ENCODE results near the gene WDR45. TPM values are rescaled to one million over a fixed set of nuclear protein-coding genes. Genes with fewer than 3 reads are reported as not detected.
A peak's percentile ranks its signal among the peaks of the same experiment; 100 is the strongest.

Gene WDR45
- total and polyA plus RNA-seq, 5 experiments from 2014 or later = 42.4 to 124 (median 57.2) TPM

DNA sequence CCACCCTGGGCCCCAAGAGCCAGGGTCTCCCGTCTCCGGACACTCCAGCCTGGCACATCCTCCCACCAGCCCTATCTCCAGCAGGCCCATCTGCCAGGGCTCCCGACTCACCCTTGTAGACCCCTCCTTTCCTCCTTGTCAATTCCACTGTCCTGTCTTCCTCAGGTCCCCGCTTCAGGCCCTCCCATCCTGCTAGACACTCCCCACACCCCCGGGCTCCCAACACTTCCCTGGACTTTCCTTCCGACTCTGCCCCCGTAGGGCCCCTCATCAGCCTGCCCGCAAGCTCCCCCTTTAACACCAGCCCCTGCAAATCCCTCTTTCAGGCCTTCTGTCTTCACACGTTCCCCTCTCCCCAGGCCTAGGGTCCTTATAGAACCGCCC, 7.0 kb downstream of the WDR45 start:
- Mint-ChIP-seq H3K27me3 (no peaks in the 10 kb centered on the region), H3K36me3 (peaks cover 0 to 14% (median 0%) of the 10 kb centered on the region in 3 donors), H3K9me3 (no peaks in the 10 kb centered on the region), H3K4me1 (peaks cover 9 to 23% (median 18%) of the 10 kb centered on the region in 4 donors), H3K4me3 (peak overlapping the region; percentile 80 to 91 (median 84)), H3K27ac (peak overlapping the region in 9 of 10 donors; percentile 53 to 97 (median 91))
- ATAC-seq (no peak), DNase-seq (no peak)
- POLR2A ChIA-PET = interaction anchor here (1.0 kb wide), 1 partner anchor 17 kb away, joined by 3 read pairs; no protein-coding TSS in a partner anchor

DNA sequence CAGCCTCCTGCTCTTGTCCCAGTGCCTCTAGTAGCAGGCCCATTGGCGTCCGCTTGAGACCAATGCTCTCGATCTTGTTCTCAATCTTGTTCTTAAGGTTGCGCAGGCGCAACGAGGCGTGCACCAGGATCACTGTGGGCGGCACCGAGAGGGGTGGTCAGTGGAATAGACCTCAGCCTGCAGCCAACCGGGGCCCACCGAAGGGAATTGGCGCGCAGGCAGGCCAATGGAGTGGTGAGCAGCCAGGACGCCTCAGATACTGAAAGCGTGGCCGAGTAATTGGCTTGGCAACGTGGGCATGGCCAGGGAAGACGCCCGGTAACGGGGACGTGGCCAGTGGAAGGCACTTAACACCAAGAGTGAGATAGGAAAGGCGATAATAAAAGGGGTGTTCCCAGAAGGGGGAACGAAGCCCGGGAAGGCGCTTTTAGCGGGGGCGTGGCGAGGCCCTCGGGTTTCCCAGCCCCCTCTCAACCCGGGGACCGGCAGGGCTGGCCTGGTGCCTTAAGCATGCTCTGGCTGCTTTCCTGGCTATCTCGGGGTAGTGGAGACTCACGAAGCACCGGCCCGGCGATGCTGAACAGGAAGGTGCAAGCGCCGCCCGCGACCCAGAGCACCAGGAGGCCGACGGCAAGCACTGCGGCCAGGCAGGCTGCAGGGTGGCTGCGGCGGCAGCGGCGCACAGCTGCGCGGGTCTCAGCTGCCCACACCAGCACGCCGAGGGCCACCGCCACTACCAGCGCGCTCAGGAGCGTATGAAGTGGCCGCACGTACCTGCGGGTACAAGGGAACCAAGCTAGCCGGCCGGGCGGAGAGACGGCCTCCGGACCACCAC, 7.6 kb downstream of the WDR45 start:
- POLR2A ChIA-PET = interaction anchor here (1.0 kb wide), 1 partner anchor 16 kb away, joined by 3 read pairs; no protein-coding TSS in a partner anchor
- H3K27me3 Mint-ChIP-seq = no peaks in the 10 kb centered on the region
- DNase-seq (no peak), ATAC-seq (no peak)
- H3K9me3 Mint-ChIP-seq = no peaks in the 10 kb centered on the region
- H3K36me3 Mint-ChIP-seq = peaks cover 0 to 14% (median 0%) of the 10 kb centered on the region in 3 donors
- peak overlapping the region in 4 of 10 donors; percentile 65 to 91 (median 78) for H3K27ac Mint-ChIP-seq
- peak overlapping the region in 6 of 10 donors; percentile 23 to 83 (median 54) for H3K4me3 Mint-ChIP-seq
- H3K4me1 Mint-ChIP-seq = peaks cover 9 to 23% (median 18%) of the 10 kb centered on the region in 4 donors

DNA sequence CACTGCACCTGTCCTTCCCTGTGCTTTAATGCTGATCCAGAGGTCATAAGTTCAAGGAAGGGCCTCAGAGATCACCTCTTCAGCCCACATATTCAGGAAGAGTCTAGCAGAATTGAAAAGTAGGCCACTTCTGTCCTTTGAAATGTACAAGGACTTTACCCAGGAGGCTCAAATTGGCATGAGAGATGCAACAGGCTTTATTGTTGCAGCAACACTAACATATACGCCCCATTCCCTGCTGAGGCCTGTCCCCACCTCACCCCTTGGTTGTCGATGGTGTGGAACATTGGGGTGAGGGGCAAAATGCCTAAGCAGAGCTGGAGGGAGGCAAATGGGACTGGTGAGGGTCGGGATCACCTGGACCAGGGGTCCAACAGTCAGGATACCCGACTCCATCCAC, 8.7 kb downstream of the WDR45 start:
- H3K36me3 Mint-ChIP-seq = peaks cover 0 to 13% (median 0%) of the 10 kb centered on the region in 3 donors
- ATAC-seq (no peak), DNase-seq (no peak)
- peak overlapping the region in 2 of 10 donors; percentile 11 to 20 for H3K4me3 Mint-ChIP-seq
- no peaks in the 10 kb centered on the region for H3K27me3 Mint-ChIP-seq
- H3K27ac Mint-ChIP-seq = peak overlapping the region in 6 of 10 donors; percentile 26 to 60 (median 52)
- no peaks in the 10 kb centered on the region for H3K9me3 Mint-ChIP-seq
- POLR2A ChIA-PET = interaction anchor here (0.5 kb wide), 1 partner anchor 9 kb away, joined by 4 read pairs; no protein-coding TSS in a partner anchor
- H3K4me1 Mint-ChIP-seq = peaks cover 9 to 23% (median 18%) of the 10 kb centered on the region in 4 donors

DNA sequence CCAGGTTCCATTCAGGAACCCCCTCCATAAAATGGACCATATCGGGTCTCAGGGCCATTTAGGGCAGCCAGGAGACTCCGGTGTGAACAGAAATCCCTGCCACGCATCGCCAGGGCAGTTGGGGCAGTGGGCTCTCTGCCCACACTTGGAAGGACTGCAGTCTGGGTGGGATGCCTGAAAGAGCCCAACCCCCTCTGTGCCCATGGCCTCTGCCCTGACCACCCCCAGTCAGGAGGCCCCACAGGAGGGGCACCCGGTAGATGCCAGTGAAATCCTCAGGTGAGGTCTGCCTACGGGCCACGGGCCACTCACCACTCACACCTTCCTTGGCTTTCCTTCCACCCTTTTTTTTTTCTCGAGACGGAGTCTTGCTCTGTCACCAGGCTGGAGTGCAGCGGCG, 10.6 kb downstream of the WDR45 start:
- Mint-ChIP-seq H3K36me3 (peaks cover 0 to 10% (median 0%) of the 10 kb centered on the region in 3 donors), H3K27me3 (no peaks in the 10 kb centered on the region)
- POLR2A ChIA-PET = interaction anchor here (1.0 kb wide), 1 partner anchor 9 kb away, joined by 3 read pairs; no protein-coding TSS in a partner anchor

DNA sequence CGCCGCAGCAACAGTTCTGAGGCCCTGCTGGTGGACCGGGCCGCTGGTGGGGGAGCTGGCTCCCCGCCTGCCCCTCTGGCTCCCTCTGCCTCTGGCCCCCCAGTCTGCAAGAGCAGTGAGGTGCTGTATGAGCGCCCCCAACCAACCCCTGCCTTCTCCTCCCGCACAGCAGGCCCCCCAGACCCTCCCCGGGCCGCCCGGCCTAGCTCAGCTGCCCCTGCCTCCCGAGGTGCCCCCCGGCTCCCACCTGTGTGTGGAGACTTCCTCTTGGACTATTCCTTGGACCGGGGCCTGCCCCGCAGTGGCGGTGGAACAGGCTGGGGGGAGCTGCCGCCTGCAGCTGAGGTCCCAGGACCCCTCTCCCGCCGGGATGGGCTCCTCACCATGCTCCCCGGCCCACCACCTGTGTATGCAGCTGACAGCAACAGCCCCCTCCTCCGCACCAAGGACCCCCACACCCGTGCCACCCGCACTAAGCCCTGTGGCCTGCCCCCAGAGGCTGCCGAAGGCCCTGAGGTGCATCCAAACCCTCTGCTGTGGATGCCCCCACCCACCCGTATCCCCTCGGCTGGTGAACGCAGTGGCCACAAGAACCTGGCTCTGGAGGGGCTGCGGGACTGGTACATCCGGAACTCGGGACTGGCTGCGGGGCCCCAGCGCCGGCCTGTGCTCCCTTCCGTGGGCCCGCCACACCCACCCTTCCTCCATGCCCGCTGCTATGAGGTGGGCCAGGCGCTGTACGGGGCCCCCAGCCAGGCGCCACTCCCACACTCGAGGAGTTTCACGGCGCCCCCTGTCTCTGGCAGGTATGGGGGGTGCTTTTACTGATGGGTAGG, 12.2 kb downstream of the WDR45 start:
- POLR2A ChIA-PET = no interaction called here
- ATAC-seq = no peak

More for the DNA sequence above, 10.6 kb downstream of the WDR45 start:
- Mint-ChIP-seq H3K4me1 (peaks cover 9 to 20% (median 15%) of the 10 kb centered on the region in 4 donors), H3K9me3 (peaks cover 0 to 2% (median 0%) of the 10 kb centered on the region in 9 donors), H3K27ac (peak overlapping the region in 3 of 10 donors; percentile 22 to 63 (median 59)), H3K4me3 (no peak overlapping the region)
- ATAC-seq (no peak), DNase-seq (no peak)

DNA sequence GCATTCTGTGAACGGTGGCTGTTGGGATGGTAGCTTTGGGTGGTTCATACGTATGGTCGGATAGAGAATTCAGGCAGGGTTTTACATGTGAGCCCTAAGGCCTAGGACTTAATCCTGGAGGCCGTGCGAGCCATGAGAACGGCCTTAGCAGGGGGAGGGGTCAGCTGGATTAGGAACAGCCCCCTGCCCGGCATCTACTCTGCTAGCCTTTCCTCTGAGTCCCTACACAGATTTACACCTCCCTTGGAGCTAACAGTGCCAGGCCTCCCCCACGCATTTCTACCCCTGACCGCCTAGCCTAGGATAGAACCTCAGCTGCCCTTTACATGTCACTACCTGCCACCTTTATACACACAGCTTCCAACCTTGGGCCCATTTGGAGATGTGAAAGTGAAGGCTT, 13.0 kb downstream of the WDR45 start:
- Mint-ChIP-seq H3K27me3 (no peaks in the 10 kb centered on the region), H3K4me3 (no peak overlapping the region), H3K27ac (no peak overlapping the region), H3K9me3 (peaks cover 0 to 2% (median 0%) of the 10 kb centered on the region in 9 donors), H3K4me1 (peaks cover 0 to 5% (median 1%) of the 10 kb centered on the region in 4 donors), H3K36me3 (peaks cover 0 to 17% (median 0%) of the 10 kb centered on the region in 3 donors)
- DNase-seq (no peak), ATAC-seq (no peak)
- POLR2A ChIA-PET = no interaction called here

More for the DNA sequence above, 12.2 kb downstream of the WDR45 start:
- H3K9me3 Mint-ChIP-seq = peaks cover 0 to 2% (median 0%) of the 10 kb centered on the region in 9 donors
- H3K27me3 Mint-ChIP-seq = no peaks in the 10 kb centered on the region
- H3K36me3 Mint-ChIP-seq = peaks cover 0 to 13% (median 0%) of the 10 kb centered on the region in 3 donors
- H3K4me3 Mint-ChIP-seq = no peak overlapping the region
- no peak for DNase-seq
- H3K4me1 Mint-ChIP-seq = peaks cover 0 to 8% (median 4%) of the 10 kb centered on the region in 4 donors
- peak overlapping the region in 1 of 10 donors; percentile 65 for H3K27ac Mint-ChIP-seq

DNA sequence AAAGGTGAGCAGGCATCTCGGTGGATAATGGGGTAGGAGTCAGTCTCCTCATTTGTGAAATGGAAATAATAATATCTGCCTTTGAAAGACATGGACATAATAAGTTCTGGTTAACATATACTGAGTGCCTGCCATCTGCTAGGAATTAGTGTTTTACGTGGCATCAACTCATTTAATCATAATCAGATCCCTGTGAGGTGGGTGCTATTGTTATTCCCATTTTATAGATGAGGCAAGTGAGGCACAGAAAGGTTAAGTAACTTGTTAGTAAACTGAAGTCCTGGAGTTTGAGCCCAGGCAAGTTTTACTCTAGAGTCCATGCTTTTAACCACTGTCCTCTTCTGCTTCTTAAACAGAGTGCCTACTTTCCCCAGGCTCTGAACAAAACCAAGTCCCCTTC, 13.4 kb downstream of the WDR45 start:
- H3K9me3 Mint-ChIP-seq = peaks cover 0 to 2% (median 0%) of the 10 kb centered on the region in 9 donors
- H3K27ac Mint-ChIP-seq = peak overlapping the region in 2 of 10 donors; percentile 31 to 59
- ATAC-seq = no peak

DNA sequence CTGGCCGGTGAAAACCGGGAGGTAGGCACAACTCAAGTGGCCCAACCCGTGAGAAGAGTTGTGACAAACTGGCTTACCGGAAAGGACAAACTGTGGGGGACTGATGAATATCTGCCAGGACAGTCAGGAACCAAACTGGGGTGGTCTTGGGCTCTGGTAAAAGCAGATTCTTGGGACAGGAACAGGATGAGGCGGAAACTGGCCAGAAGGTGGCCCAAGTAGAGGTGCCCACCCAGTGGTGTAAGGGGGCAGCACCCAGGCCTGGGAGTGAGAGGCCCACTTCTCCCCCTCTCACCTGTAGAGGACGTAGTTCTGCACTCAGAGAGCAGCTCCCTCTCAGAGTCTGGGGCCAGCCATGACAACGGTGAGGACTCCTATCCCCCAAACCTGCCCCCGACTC, 15.0 kb downstream of the WDR45 start:
- no peak for ATAC-seq
- DNase-seq = no peak
- POLR2A ChIA-PET = no interaction called here
- Mint-ChIP-seq H3K9me3 (peaks cover 0 to 2% (median 0%) of the 10 kb centered on the region in 9 donors), H3K4me1 (no peaks in the 10 kb centered on the region), H3K27me3 (no peaks in the 10 kb centered on the region), H3K27ac (no peak overlapping the region), H3K4me3 (no peak overlapping the region), H3K36me3 (peaks cover 0 to 15% (median 0%) of the 10 kb centered on the region in 3 donors)

More for the DNA sequence above, 13.4 kb downstream of the WDR45 start:
- POLR2A ChIA-PET = interaction anchor here (1.0 kb wide), 1 partner anchor 20 kb away, joined by 3 read pairs; no protein-coding TSS in a partner anchor
- no peak for DNase-seq
- H3K4me3 Mint-ChIP-seq = no peak overlapping the region
- H3K4me1 Mint-ChIP-seq = peaks cover 0 to 5% (median 1%) of the 10 kb centered on the region in 4 donors
- H3K27me3 Mint-ChIP-seq = no peaks in the 10 kb centered on the region
- peaks cover 0 to 15% (median 0%) of the 10 kb centered on the region in 3 donors for H3K36me3 Mint-ChIP-seq

DNA sequence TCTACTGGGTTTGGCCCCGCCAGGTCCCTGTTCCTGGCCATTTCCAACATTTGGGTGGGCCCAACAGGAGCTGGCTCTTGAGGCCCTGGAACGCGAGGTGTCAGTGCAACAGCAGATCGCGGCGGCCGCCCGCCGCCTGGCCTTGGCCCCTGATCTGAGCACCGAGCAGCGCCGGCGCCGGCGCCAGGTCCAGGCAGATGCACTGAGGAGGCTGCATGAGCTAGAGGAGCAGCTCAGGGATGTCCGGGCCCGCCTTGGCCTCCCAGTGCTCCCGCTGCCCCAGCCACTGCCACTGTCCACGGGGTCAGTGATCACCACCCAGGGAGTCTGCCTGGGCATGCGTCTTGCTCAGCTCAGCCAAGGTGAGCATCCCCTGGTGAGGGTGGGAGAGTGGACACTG, 15.4 kb downstream of the WDR45 start:
- Mint-ChIP-seq H3K9me3 (peaks cover 0 to 2% (median 0%) of the 10 kb centered on the region in 9 donors), H3K27me3 (no peaks in the 10 kb centered on the region), H3K4me3 (no peak overlapping the region), H3K27ac (no peak overlapping the region), H3K36me3 (peaks cover 0 to 15% (median 0%) of the 10 kb centered on the region in 3 donors), H3K4me1 (no peaks in the 10 kb centered on the region)
- DNase-seq (no peak), ATAC-seq (no peak)
- POLR2A ChIA-PET = interaction anchor here (1.1 kb wide), 1 partner anchor 106 kb away, joined by 3 read pairs; no protein-coding TSS in a partner anchor

DNA sequence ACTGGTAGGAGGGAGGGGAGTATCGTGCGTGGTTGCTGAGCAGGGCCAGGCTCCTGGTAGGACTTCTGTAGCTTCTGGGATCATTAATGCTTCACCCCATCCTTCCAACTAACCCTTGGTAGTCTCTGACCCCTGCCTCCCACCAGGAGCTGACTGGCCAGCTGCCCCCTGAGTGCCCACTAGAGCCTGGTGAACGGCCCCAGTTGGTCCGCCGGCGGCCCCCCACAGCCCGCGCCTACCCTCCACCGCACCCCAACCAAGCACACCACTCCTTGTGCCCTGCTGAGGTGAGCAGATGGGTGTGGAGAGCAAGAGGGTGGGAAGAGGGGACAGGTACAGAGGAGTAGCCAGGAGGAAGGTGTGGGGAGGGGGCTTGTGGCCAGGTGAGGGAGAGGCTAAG, 16.0 kb downstream of the WDR45 start:
- DNase-seq (no peak), ATAC-seq (no peak)
- POLR2A ChIA-PET = interaction anchor here (1.1 kb wide), 1 partner anchor 105 kb away, joined by 3 read pairs; no protein-coding TSS in a partner anchor
- Mint-ChIP-seq H3K9me3 (peaks cover 0 to 2% (median 0%) of the 10 kb centered on the region in 9 donors), H3K4me3 (no peak overlapping the region), H3K4me1 (no peaks in the 10 kb centered on the region), H3K27ac (no peak overlapping the region), H3K27me3 (no peaks in the 10 kb centered on the region), H3K36me3 (peaks cover 0 to 13% (median 0%) of the 10 kb centered on the region in 3 donors)

DNA sequence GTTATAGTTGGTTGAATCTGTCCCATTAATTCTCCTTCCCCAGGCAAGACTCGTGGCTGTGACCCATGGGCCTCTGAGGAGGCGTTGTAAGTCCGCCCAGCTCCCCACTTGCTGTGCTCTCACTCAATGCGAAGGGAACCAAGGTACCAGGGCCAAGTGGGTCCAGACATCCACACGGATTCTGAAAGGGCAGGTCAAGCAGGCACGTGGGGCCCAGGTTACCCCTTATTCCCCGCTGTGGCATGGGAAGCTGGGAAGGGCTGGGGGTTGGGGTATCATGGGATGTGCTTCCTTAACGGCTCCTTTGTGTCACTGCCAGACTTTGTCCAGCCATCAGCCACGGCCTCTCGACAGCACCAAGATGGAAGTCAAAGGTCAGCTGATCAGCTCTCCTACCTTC, 17.8 kb downstream of the WDR45 start:
- Mint-ChIP-seq H3K27me3 (no peaks in the 10 kb centered on the region), H3K4me1 (peaks cover 0 to 7% (median 0%) of the 10 kb centered on the region in 4 donors), H3K36me3 (peaks cover 0 to 13% (median 0%) of the 10 kb centered on the region in 3 donors), H3K4me3 (no peak overlapping the region), H3K27ac (peak overlapping the region in 2 of 10 donors; percentile 33 to 71), H3K9me3 (peaks cover 0 to 2% (median 0%) of the 10 kb centered on the region in 9 donors)
- POLR2A ChIA-PET = no interaction called here
- no peak for DNase-seq
- no peak for ATAC-seq

DNA sequence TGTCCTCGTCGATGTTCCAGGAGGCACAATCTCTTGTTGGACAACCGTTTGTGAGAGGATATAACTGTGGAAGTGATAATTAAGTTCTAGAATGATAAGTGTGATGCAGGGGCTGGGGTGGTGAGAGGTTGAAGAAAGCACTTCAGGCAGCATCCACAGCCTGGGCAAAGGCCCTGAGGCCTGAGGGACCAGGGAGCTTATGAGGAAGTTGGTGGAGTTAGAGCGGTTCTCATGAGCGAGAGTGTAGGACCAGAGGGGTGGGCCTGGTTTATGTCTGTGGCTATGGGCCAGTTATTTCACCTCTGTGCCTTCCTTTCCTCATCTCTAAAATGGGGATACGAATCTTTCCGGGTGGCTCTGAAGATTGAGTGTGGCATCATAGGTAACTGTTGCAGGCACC, 18.2 kb downstream of the WDR45 start:
- Mint-ChIP-seq H3K27me3 (no peaks in the 10 kb centered on the region), H3K9me3 (peaks cover 0 to 2% (median 0%) of the 10 kb centered on the region in 9 donors), H3K36me3 (peaks cover 0 to 13% (median 0%) of the 10 kb centered on the region in 3 donors), H3K4me3 (no peak overlapping the region), H3K27ac (peak overlapping the region in 2 of 10 donors; percentile 37 to 71), H3K4me1 (peaks cover 0 to 11% (median 0%) of the 10 kb centered on the region in 4 donors)
- DNase-seq (no peak), ATAC-seq (no peak)
- POLR2A ChIA-PET = no interaction called here

Data from naive thymus-derived CD8-positive, alpha-beta T cell (primary cell).